ENCODE data around the gene MERTK. TPM values are rescaled to one million over a fixed set of nuclear protein-coding genes. Genes with fewer than 3 reads are reported as not detected.
"Not testable (repeated sequence)": the region's sequence is repeated elsewhere in the genome, so short reads cannot be mapped to it uniquely, and the experiment has no call there.

MERTK gene
- total and polyA plus RNA-seq, 10 of the 15 experiments (the other 5 are each of a cell fraction or from before 2014, with no cell fraction given): 0.13 to 30.6 (median 0.50) TPM

- TF ChIP-seq ZBTB11 (CRISPR knock-in tag; IDR thresholded peaks at IDR 0.05): no peak
Observed at GRCh38 chr2:111932841-111933291, 34.5 kb downstream of the MERTK start (continued).

- H3K36me3 ChIP-seq (ENCODE audit: control insufficient read depth in 2 of 2, insufficient read depth in 2 of 2, low read length in 1 of 2); H3K9ac ChIP-seq (ENCODE audit: control insufficient read depth, insufficient read depth, low read length); H3K4me2 ChIP-seq (ENCODE audit: control insufficient read depth, insufficient read depth); ATAC-seq; H3K27ac ChIP-seq (ENCODE audit: control insufficient read depth, insufficient read depth); H3K4me1 ChIP-seq (ENCODE audit: control insufficient read depth, insufficient read depth, low read length); RAD21 ChIA-PET (ENCODE audit: unreplicated experiment); DNase-seq (ENCODE audit: low read depth, low spot score); H2AFZ ChIP-seq (ENCODE audit: control insufficient read depth, low read depth, low read length); BruUV-seq (replicated peaks); POLR2A ChIA-PET; H3K27me3 ChIP-seq (replicated peaks in 1 of 2; ENCODE audit: control insufficient read depth in 2 of 2, insufficient read depth in 2 of 2, low read length in 1 of 2); intact Hi-C loops (cut with micrococcal nuclease; ENCODE audit: unreplicated experiment); H3K9me3 ChIP-seq (replicated peaks; ENCODE audit: control insufficient read depth, insufficient read depth, low read length); H3K79me2 ChIP-seq (ENCODE audit: control insufficient read depth, insufficient read depth, low read length); CTCF ChIA-PET; H4K20me1 ChIP-seq (ENCODE audit: control insufficient read depth, insufficient read depth); H3K4me3 ChIP-seq; FAIRE-seq; SMC1A ChIA-PET (ENCODE audit: uncharacterized antibody, unreplicated experiment); in situ Hi-C loops (cut with MboI): not testable (repeated sequence)
- WGBS (ENCODE audit: insufficient coverage, insufficient replicate concordance, low lambda C conversion rate, missing lambda C conversion rate): 32% methylated on average over 4 of the region's 4 CpGs
Observed at GRCh38 chr2:111933900-111934299, 35.5 kb downstream of the MERTK start.

DNA sequence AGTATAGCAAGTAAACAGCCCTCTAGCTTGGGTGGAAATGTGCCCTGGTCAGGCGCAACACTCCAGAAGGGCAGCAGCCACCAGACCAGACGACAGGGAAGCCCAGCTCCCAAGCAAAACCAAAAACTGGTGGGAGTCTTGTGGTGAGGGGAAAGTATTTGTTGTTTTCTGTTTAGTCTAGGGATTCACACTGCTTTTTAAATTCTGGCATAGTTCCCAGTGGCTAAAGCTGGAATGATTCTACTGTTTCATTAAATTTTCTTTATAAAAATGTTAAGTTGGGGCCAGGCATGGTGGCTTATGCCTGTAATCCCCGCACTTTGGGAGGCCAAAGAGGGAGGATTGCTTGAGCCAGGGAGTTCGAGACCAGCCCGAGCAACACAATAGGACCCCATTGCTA is 38.5 kb downstream of the MERTK start:
- ChIA-PET RAD21 (ENCODE audit: unreplicated experiment) (no interaction called here), SMC1A (ENCODE audit: uncharacterized antibody, unreplicated experiment) (interaction anchor here (1.2 to 1.6 kb wide), 2 partner anchors 11 to 29 kb away, joined by 4 to 5 read pairs; no protein-coding TSS in a partner anchor), POLR2A (no interaction called here), CTCF (interaction anchor here (1.5 kb wide), 1 partner anchor 171 kb away, joined by 3 read pairs; no protein-coding TSS in a partner anchor)
- Histone ChIP-seq H3K27me3 (replicated peaks in 1 of 2; ENCODE audit: control insufficient read depth in 2 of 2, insufficient read depth in 2 of 2, low read length in 1 of 2) (no peaks in the 10 kb centered on the region), H3K79me2 (ENCODE audit: control insufficient read depth, insufficient read depth, low read length) (no peaks in the 10 kb centered on the region), H2AFZ (ENCODE audit: control insufficient read depth, low read depth, low read length) (no peak overlapping the region), H4K20me1 (ENCODE audit: control insufficient read depth, insufficient read depth) (no peaks in the 10 kb centered on the region), H3K27ac (ENCODE audit: control insufficient read depth, insufficient read depth) (no peak overlapping the region), H3K4me2 (ENCODE audit: control insufficient read depth, insufficient read depth) (no peak overlapping the region), H3K4me3 (no peak overlapping the region), H3K9ac (ENCODE audit: control insufficient read depth, insufficient read depth, low read length) (no peak overlapping the region), H3K4me1 (ENCODE audit: control insufficient read depth, insufficient read depth, low read length) (no peaks in the 10 kb centered on the region), H3K9me3 (replicated peaks; ENCODE audit: control insufficient read depth, insufficient read depth, low read length) (no peaks in the 10 kb centered on the region), H3K36me3 (ENCODE audit: control insufficient read depth in 2 of 2, insufficient read depth in 2 of 2, low read length in 1 of 2) (no peaks in the 10 kb centered on the region)
- WGBS (ENCODE audit: insufficient coverage, insufficient replicate concordance, low lambda C conversion rate, missing lambda C conversion rate): 37% methylated on average over 5 of the region's 5 CpGs
- no TSS peak for BruUV-seq (replicated peaks)
- intact Hi-C loops (cut with micrococcal nuclease; ENCODE audit: unreplicated experiment): no loop called here
- FAIRE-seq (no peak), ATAC-seq (no peak), DNase-seq (ENCODE audit: low read depth, low spot score) (no peak)
- in situ Hi-C loops (cut with MboI): no loop called here
- TF ChIP-seq ZNF207 (IDR thresholded peaks at IDR 0.05; ENCODE audit: borderline replicate concordance) (no peak), DPF2 (IDR thresholded peaks at IDR 0.05) (no peak), CBFB (IDR thresholded peaks at IDR 0.05; ENCODE audit: low read depth) (no peak), ESRRA (IDR thresholded peaks at IDR 0.05; ENCODE audit: low read length) (no peak), TAF1 (IDR thresholded peaks at IDR 0.05; ENCODE audit: borderline replicate concordance, low read depth, low read length) (no peak), EZH2 (IDR thresholded peaks at IDR 0.05; ENCODE audit: borderline replicate concordance, control insufficient read depth, low read depth, low read length) (no peak), SMAD1 (IDR thresholded peaks at IDR 0.05; ENCODE audit: low read depth, partially characterized antibody) (no peak), FOS (IDR thresholded peaks at IDR 0.05; ENCODE audit: borderline replicate concordance, extremely low read depth, insufficient read length) (no peak), CTCF (IDR thresholded peaks at IDR 0.05 in 2 of 3, conservative IDR thresholded peaks at IDR 0.05 in 1 of 3; ENCODE audit: control insufficient read depth in 2 of 3, extremely low read depth in 1 of 3, insufficient read depth in 1 of 3, low read depth in 3 of 3, low read length in 3 of 3) (no peak)

Data from GM12878 (cell line).